Stimulated activated CD4-positive, alpha-beta T cell treated with anti-CD3 and anti-CD28 coated beads, Interleukin-1b, Interleukin-23, amount 100 ng/mL, for 24 hours (primary cell): ENCODE measurements around the gene OR13C2.

Experiments
- DNase-seq, 4 experiments: peaks; one replicate each; pipeline ENCODE4 v3.0.0-alpha.2; 2020; ENCODE audit warnings: low read depth in 4 of 4, low spot score in 1 of 4

OR13C2 gene

GRCh38 chr9:104555521-104555920 is 49.9 kb downstream of the OR13C2 start:
- no peak for DNase-seq
